Measurements from ENCODE around the gene TPRN.

Gene TPRN

GRCh38 chr9:137147793-137148160 is 52.8 kb downstream of the TPRN start:
- DNase-seq (ENCODE audit: low read depth), result no peak
- H3K4me3 ChIP-seq (ENCODE audit: low read depth, low read length), result no peak overlapping the region
- TF ChIP-seq, protein P1, sequence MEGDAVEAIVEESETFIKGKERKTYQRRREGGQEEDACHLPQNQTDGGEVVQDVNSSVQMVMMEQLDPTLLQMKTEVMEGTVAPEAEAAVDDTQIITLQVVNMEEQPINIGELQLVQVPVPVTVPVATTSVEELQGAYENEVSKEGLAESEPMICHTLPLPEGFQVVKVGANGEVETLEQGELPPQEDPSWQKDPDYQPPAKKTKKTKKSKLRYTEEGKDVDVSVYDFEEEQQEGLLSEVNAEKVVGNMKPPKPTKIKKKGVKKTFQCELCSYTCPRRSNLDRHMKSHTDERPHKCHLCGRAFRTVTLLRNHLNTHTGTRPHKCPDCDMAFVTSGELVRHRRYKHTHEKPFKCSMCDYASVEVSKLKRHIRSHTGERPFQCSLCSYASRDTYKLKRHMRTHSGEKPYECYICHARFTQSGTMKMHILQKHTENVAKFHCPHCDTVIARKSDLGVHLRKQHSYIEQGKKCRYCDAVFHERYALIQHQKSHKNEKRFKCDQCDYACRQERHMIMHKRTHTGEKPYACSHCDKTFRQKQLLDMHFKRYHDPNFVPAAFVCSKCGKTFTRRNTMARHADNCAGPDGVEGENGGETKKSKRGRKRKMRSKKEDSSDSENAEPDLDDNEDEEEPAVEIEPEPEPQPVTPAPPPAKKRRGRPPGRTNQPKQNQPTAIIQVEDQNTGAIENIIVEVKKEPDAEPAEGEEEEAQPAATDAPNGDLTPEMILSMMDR (IDR thresholded peaks at IDR 0.05; ENCODE audit: control insufficient read depth, extremely low read depth, insufficient read depth), result no peak

DNA sequence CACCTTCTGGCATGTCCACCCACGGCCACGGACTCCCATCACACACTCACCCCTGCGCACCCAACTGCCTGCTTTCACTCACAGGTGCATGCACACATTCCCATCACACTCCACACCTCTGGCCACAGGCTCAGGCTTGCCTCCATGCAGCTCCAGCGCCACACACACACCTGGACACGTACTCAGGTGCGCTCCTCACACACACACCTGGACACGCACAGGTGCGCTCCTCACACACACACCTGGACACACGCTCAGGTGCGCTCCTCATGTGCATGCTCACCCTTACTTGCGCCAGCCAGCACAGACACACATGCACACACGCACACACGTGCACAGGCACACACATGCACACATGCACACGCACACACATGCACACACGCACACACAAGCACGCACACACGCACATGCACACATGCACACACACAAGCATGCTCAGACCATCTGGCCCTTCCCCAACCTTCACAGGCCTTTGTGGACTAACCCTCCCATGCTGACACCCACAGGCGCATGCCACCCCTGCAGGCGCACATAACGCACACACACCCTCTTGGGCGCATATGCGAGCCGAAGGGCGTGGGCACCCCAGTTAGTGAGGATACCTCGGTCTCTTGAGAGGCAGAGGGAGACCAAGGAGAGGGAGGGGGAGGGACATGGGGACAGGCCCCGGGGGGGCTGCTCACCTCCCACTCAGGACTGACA is 53.3 kb downstream of the TPRN start:
- no peak for DNase-seq (ENCODE audit: low read depth)
- H3K4me3 ChIP-seq (ENCODE audit: low read depth, low read length), result no peak overlapping the region
- TF ChIP-seq, protein P1 (IDR thresholded peaks at IDR 0.05; ENCODE audit: control insufficient read depth, extremely low read depth, insufficient read depth), result no peak

- TF ChIP-seq, protein P1 (IDR thresholded peaks at IDR 0.05; ENCODE audit: control insufficient read depth, extremely low read depth, insufficient read depth), result no peak
- DNase-seq (ENCODE audit: low read depth), result no peak
- no peak overlapping the region for H3K4me3 ChIP-seq (ENCODE audit: low read depth, low read length)
These were observed 54.0 kb downstream of the TPRN start for GRCh38 chr9:137146527-137146918.

DNA sequence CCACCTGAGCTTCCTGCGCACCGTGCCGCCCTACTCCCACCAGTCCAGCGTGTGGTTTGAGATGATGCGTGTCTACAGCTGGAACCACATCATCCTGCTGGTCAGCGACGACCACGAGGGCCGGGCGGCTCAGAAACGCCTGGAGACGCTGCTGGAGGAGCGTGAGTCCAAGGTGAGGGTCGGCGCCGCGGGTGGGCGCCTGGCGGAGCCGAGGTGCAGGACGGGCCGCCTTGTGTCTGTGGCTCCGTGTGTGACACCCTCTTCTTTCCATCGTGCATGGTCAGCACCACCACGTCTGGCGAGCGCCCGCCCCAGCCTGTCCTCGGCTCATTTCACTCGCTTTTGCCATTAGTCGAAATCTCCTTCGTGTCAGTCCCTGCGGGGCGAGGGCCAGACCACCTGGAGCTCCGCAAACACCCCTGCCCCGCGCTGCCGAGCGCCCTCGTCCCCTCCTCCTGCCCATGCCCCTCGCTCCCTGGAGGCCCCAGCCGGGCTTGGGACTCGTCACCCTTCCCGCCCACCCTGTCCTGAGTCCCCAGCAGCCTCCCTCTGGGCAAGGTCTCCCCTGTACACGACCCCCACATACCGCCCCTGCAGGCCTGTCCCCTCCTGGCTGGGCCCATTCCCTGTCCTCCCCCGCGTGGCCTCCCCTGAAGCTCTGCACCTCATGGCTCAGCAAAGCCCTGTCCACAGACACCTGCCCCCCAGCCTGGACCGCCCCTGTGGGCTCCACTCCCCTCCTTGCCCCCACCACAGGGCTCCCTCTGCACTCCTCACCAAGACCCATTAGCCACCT is 54.6 kb downstream of the TPRN start:
- no peak for DNase-seq (ENCODE audit: low read depth)
- TF ChIP-seq, protein P1 (IDR thresholded peaks at IDR 0.05; ENCODE audit: control insufficient read depth, extremely low read depth, insufficient read depth), result no peak
- H3K4me3 ChIP-seq (ENCODE audit: low read depth, low read length), result no peak overlapping the region

DNA sequence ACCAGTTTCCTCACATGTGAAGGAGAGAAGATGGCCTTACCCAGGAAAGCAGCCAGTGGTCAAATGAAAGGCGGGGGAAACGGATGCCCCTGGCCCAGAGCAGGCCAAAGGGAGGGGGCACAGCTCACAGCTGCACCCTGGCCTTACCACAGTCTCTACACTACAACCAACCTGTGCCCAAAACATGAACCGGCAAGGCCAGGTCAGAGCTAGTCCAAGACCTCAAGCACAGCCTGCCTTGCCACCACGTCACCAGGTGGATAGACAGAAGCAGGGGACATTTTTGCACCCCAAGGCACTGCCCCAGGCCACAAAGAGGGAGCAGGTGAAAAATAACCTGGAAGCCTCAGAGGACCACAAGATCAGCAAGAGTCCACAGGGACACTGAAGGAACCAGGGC is 57.1 kb downstream of the TPRN start:
- TF ChIP-seq, protein P1 (IDR thresholded peaks at IDR 0.05; ENCODE audit: control insufficient read depth, extremely low read depth, insufficient read depth), result no peak
- H3K4me3 ChIP-seq (ENCODE audit: low read depth, low read length), result no peak overlapping the region
- no peak for DNase-seq (ENCODE audit: low read depth)

- DNase-seq (ENCODE audit: low read depth), result no peak
- TF ChIP-seq, protein P1 (IDR thresholded peaks at IDR 0.05; ENCODE audit: control insufficient read depth, extremely low read depth, insufficient read depth), result no peak
- no peak overlapping the region for H3K4me3 ChIP-seq (ENCODE audit: low read depth, low read length)
These were observed 58.3 kb downstream of the TPRN start for GRCh38 chr9:137141976-137142936.

All from LNCaP clone FGC (cell line).